22Rv1 (cell line): ENCODE measurements around the gene ARHGAP42.

ENCODE experiments used
- CTCF ChIP-seq: fragments of 450-650 bp; IDR thresholded peaks from 2 replicates; pipeline ENCODE4 v1.5.1; 2017; ENCODE audit warnings: mild to moderate bottlenecking
- ZFX ChIP-seq: fragments of 450-650 bp; IDR thresholded peaks from 2 replicates; pipeline ENCODE4 v1.6.1; 2017; ENCODE audit warnings: antibody characterized with exemption, borderline replicate concordance

- no peak for TF ChIP-seq CTCF
- TF ChIP-seq ZFX: no peak
Measured at GRCh38 chr11:100978939-100979338, 291.9 kb downstream of the ARHGAP42 start.
